Measurements from ENCODE around the gene PFN2.
"Not testable (repeated sequence)": the region's sequence is repeated elsewhere in the genome, so short reads cannot be mapped to it uniquely, and the experiment has no call there.

The PFN2 gene

DNA sequence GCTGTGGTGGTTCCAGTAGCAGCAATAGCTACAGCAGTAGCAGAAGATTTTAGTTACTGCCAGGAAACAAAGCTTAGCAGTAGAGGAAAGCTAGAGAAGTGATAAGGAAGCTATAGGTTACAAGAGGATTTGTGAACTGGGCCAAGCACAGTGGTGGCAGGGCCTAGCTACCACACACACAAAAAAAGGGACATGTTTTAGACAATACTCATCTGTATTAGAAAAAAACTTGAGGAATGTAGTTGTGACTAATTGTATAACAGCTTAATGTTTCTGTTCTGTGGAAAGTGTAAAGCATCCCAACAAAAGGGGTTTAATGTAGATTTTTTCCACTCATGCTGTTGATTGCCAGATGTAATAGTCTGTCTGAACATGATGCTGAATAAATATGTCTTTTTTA is 29.9 kb upstream of the PFN2 start:
- TF ChIP-seq, protein P1, sequence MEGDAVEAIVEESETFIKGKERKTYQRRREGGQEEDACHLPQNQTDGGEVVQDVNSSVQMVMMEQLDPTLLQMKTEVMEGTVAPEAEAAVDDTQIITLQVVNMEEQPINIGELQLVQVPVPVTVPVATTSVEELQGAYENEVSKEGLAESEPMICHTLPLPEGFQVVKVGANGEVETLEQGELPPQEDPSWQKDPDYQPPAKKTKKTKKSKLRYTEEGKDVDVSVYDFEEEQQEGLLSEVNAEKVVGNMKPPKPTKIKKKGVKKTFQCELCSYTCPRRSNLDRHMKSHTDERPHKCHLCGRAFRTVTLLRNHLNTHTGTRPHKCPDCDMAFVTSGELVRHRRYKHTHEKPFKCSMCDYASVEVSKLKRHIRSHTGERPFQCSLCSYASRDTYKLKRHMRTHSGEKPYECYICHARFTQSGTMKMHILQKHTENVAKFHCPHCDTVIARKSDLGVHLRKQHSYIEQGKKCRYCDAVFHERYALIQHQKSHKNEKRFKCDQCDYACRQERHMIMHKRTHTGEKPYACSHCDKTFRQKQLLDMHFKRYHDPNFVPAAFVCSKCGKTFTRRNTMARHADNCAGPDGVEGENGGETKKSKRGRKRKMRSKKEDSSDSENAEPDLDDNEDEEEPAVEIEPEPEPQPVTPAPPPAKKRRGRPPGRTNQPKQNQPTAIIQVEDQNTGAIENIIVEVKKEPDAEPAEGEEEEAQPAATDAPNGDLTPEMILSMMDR (IDR thresholded peaks at IDR 0.05; ENCODE audit: insufficient read depth, low read depth, low read length, missing control alignments): no peak
- H3K4me3 ChIP-seq (ENCODE audit: low read depth, low read length): no peak overlapping the region
- DNase-seq (ENCODE audit: low read depth): no peak

DNA sequence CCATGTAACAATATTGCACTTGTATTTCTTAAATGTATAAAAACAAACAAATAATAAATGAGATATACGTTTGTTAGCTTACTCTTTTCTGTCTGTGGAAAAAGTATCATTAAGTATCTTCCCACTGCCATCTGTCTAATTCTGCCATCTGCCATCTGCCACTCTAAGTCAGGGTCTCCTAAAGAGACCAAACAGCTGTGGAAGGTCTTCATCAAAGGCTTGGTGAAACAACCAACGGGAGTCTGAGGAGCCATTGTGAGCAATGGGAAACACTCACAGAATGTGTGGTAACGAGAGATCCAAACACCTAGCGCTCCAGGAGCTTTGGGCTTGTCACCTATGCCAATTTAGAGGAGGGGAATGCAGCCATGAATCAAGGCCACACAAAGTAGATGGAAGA is 28.7 kb upstream of the PFN2 start:
- TF ChIP-seq, protein P1 (IDR thresholded peaks at IDR 0.05; ENCODE audit: insufficient read depth, low read depth, low read length, missing control alignments): no peak
- H3K4me3 ChIP-seq (ENCODE audit: low read depth, low read length): no peak overlapping the region
- DNase-seq (ENCODE audit: low read depth): no peak

DNA sequence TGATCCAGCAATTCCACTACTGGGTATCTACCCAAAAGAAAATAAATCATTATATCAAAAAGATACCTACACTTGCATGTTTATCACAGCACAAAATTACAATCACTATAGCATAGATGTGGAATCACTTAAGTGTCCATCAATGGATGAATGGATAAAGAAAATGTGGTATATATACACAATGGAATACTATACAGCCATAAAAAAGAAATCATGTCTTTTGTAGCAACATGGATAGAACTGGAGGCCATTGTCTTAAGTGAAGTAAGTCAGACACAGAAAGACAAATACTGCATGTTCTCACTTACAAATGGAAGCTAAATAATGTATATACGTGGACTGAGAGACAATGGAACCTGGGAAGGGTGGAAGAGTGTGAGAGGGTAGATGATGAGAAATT is 28.3 kb upstream of the PFN2 start:
- no peak overlapping the region for H3K4me3 ChIP-seq (ENCODE audit: low read depth, low read length)
- DNase-seq (ENCODE audit: low read depth): no peak
- TF ChIP-seq, protein P1 (IDR thresholded peaks at IDR 0.05; ENCODE audit: insufficient read depth, low read depth, low read length, missing control alignments): no peak

DNA sequence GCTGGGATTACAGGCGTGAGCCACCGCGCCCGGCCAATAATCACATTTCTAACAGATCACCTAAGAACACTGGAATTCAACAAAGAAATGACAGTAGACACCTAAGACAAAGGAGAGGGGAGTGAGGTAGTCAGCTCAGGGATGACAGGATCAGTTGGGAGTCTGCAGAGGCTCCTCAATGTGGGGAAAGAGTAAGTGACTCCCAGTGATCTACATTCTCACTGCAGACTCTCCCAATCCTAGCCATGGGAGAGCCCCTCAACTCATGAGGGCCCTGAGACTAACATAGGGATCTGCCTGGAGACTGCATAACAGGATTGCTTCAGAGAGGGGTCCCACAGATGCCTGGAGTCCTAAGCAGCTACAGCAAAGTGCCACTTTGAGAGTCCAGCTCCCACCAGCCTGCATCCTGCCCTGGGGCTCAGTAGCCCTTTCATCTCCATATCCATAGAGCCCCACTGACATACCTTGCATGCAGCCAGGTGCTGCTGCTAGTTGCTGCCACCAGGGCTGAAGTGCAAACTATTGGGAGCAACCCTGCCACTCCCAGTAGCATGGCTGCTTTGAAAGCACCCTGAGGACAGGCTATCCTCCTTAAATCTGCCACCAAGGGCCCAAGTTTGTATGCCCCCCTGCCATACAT is 21.8 kb upstream of the PFN2 start:
- DNase-seq (ENCODE audit: low read depth): no peak
- TF ChIP-seq, protein P1 (IDR thresholded peaks at IDR 0.05; ENCODE audit: insufficient read depth, low read depth, low read length, missing control alignments): no peak
- no peak overlapping the region for H3K4me3 ChIP-seq (ENCODE audit: low read depth, low read length)

DNA sequence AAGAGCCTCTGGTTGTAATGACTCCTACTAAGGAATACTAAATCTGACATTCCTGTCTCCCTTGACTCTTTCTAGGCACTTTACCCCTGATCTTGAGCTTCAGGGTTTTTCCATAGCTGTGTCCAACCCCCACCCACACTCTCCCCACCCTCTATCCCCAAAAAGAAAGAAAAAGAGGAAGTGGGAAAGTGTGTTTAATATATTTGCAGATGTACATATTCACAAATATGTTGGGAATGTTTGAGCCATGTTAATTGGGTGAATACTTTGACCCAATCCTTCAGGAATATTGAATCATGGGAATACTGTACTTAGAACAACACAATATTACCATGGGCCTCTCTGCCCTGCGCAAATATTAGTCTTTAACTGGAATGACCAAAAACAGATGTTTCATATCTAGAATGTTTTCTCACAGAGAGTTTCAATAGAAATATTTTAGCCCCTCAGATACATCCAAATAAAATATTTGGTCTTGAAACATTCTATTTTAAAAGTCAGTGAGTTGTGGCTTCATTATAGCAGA is 19.8 kb upstream of the PFN2 start:
- H3K4me3 ChIP-seq (ENCODE audit: low read depth, low read length): no peak overlapping the region
- TF ChIP-seq, protein P1 (IDR thresholded peaks at IDR 0.05; ENCODE audit: insufficient read depth, low read depth, low read length, missing control alignments): no peak
- no peak for DNase-seq (ENCODE audit: low read depth)

DNA sequence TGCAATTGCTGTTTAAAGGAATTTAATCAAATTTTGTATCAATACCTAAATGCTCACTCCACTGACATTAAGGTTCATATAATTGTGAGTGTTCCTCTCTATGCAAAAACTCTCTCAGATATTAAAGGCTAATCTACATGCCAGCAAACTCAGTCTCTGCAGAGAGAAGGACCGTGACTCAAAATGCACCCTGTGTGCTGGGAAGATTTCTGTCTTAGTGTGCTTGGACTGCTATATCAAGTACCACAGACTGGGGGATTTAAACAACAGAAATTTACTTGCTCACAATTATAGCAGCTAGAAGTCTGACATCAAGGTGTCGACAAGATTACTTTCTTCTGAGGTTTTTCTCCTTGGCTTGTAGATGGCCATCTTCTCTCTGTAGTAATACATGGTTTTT is 18.6 kb upstream of the PFN2 start:
- no peak overlapping the region for H3K4me3 ChIP-seq (ENCODE audit: low read depth, low read length)
- DNase-seq (ENCODE audit: low read depth): no peak
- TF ChIP-seq, protein P1 (IDR thresholded peaks at IDR 0.05; ENCODE audit: insufficient read depth, low read depth, low read length, missing control alignments): no peak

DNA sequence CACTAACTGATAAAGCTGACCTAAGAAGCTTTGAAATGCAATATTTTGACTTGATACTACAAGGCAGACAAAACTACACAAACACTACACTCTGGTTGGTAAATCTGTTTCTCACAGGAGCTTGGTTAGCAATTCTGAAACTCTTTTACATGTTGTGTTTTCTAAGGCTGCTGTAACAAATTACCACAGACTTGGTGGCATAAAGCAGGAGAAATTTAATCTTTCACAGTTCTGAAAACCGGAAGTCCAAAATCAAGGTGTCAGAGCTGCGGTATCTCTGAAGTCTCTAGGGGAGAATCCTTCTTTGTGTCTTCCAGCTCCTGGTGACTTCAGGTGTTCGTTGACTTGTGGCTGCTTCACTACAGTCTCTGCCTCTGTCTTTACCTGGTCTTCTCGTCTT is 12.9 kb upstream of the PFN2 start:
- no peak for DNase-seq (ENCODE audit: low read depth)
- no peak overlapping the region for H3K4me3 ChIP-seq (ENCODE audit: low read depth, low read length)
- TF ChIP-seq, protein P1 (IDR thresholded peaks at IDR 0.05; ENCODE audit: insufficient read depth, low read depth, low read length, missing control alignments): no peak

DNA sequence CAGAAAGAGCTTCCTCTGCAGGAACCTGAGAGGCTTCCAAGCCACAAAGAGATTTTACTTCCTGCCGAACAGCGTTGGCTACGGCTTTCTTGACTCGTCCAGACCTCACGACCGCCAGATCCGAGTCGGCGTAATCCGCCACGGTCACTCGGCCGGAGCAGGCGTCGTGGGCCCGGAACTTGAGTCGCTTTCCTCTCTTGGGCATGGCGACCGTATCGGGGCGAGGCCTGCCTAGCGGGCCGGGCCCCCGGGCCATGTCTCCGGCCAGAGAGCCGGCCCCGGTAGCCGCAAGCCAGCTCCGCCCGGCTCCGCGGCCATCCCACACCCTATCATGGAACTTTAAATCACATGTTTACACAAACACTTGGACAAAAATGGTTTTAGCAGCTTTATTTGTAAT is 12.4 kb upstream of the PFN2 start:
- not testable (repeated sequence) for DNase-seq (ENCODE audit: low read depth); H3K4me3 ChIP-seq (ENCODE audit: low read depth, low read length)

DNA sequence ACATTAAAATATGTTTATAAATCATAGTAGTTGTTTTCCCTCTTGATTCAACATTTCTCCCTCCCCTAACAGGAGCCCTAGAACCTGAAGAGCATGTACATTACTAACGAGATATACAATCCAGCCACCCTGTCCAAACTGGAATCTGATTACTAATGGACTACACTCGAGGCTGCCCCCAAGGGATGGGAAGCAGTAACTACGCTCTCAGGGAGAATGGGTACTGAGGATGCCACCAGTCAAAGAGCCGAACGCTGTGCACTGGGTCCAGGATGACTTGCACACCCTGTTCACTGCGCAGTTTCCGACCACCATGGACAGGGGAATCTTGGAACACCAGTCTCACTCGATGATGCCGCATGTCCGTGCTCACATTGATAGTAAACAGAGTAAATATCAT is 11.3 kb upstream of the PFN2 start:
- DNase-seq (ENCODE audit: low read depth); H3K4me3 ChIP-seq (ENCODE audit: low read depth, low read length): not testable (repeated sequence)

Data from GM12865 (cell line).